Suprapubic skin (tissue), 4 donors: ENCODE results near the gene CFAP206. TPM values are rescaled to one million over a fixed set of nuclear protein-coding genes. Genes with fewer than 3 reads are reported as not detected.

Source experiments
- DNase-seq, 2 donors: peaks; one replicate each; pipeline ENCODE4 v3.0.0-alpha.2; 2019; ENCODE audit warnings: low spot score in 2 of 2
- H3K27ac ChIP-seq: fragments of 200-600 bp; sonication (generic); one replicate; pipeline ENCODE4 v1.5.1; 2019
- H3K27me3 ChIP-seq: fragments of 200-600 bp; sonication (generic); one replicate; pipeline ENCODE4 v1.5.1; 2019
- H3K36me3 ChIP-seq: fragments of 200-600 bp; sonication (generic); one replicate; pipeline ENCODE4 v1.5.1; 2019
- H3K4me1 ChIP-seq: fragments of 200-600 bp; sonication (generic); one replicate; pipeline ENCODE4 v1.5.1; 2019
- H3K4me3 ChIP-seq: fragments of 200-600 bp; sonication (generic); one replicate; pipeline ENCODE4 v1.5.1; 2019; ENCODE audit warnings: mild to moderate bottlenecking
- H3K9me3 ChIP-seq: fragments of 200-600 bp; sonication (generic); one replicate; pipeline ENCODE4 v1.5.1; 2019
- CTCF ChIP-seq, 2 donors: fragments of 200-600 bp in 1 of 2; fragments of 450-650 bp in 1 of 2; sonication (generic) in 1 of 2; IDR thresholded peaks; one replicate each; pipeline ENCODE4 v1.5.1; 2016 to 2019; ENCODE audit warnings: antibody characterized with exemption in 2 of 2, mild to moderate bottlenecking in 1 of 2, moderate library complexity in 1 of 2
- EP300 ChIP-seq: sonication (generic); formaldehyde crosslinking; IDR thresholded peaks from one replicate; pipeline ENCODE4 v1.6.1; 2017; ENCODE audit warnings: antibody characterized with exemption
- POLR2A ChIP-seq, 2 donors: fragments of 450-650 bp; IDR thresholded peaks; one replicate each; pipeline ENCODE4 v1.6.1; 2017; ENCODE audit warnings: antibody characterized with exemption in 2 of 2, mild to moderate bottlenecking in 2 of 2, moderate library complexity in 2 of 2
- POLR2AphosphoS5 ChIP-seq, 3 donors: sonication (generic); formaldehyde crosslinking; IDR thresholded peaks; one replicate each; pipeline ENCODE4 v1.6.1; 2017; ENCODE audit warnings: antibody characterized with exemption in 3 of 3
- WGBS: methylation state at CpG from one replicate; pipeline ENCODE4 v1.1.5; 2018; 5-methylcytosine and 5-hydroxymethylcytosine counted together
- total RNA-seq, 4 donors: library from RNA; depleted of rRNA; stranded (reverse); fragments of >200 nt; gene quantifications; one replicate each; pipeline ENCODE4 v1.1.0, GENCODE V29; 2016

The CFAP206 gene
- total RNA-seq, 4 donors from 2014 or later: 0.21 to 0.85 TPM; not detected in 2

- DNase-seq: no peak
Observed at GRCh38 chr6:87436435-87436834, 28.7 kb downstream of the CFAP206 start.

GRCh38 chr6:87441711-87442110 is 33.9 kb downstream of the CFAP206 start:
- no peak for TF ChIP-seq POLR2A (IDR thresholded peaks at IDR 0.05)
- no peak for TF ChIP-seq EP300
- no peak for TF ChIP-seq CTCF (IDR thresholded peaks at IDR 0.05)
- TF ChIP-seq POLR2AphosphoS5 (IDR thresholded peaks at IDR 0.05): no peak
- WGBS: 86% methylated on average over 5 of the region's 5 CpGs
- H3K4me3 ChIP-seq: no peak overlapping the region
- no peak overlapping the region for H3K27ac ChIP-seq
- no peak for DNase-seq
- H3K9me3 ChIP-seq: no peaks in the 10 kb centered on the region
- no peaks in the 10 kb centered on the region for H3K27me3 ChIP-seq
- no peaks in the 10 kb centered on the region for H3K36me3 ChIP-seq
- H3K4me1 ChIP-seq: no peaks in the 10 kb centered on the region

More at GRCh38 chr6:87436435-87436834, 28.7 kb downstream of the CFAP206 start:
- H3K9me3 ChIP-seq: no peaks in the 10 kb centered on the region
- H3K27me3 ChIP-seq: no peaks in the 10 kb centered on the region
- H3K4me3 ChIP-seq: no peak overlapping the region
- no peaks in the 10 kb centered on the region for H3K36me3 ChIP-seq
- H3K27ac ChIP-seq: no peak overlapping the region
- 11% methylated on average over 4 of the region's 4 CpGs for WGBS
- no peaks in the 10 kb centered on the region for H3K4me1 ChIP-seq
- no peak for TF ChIP-seq POLR2A (IDR thresholded peaks at IDR 0.05)
- TF ChIP-seq POLR2AphosphoS5 (IDR thresholded peaks at IDR 0.05): no peak

GRCh38 chr6:87444362-87444761 is 36.6 kb downstream of the CFAP206 start:
- DNase-seq: no peak
- H3K4me3 ChIP-seq: no peak overlapping the region
- WGBS: 96% methylated on average over 2 of the region's 2 CpGs
- H3K36me3 ChIP-seq: no peaks in the 10 kb centered on the region
- no peaks in the 10 kb centered on the region for H3K27me3 ChIP-seq
- H3K27ac ChIP-seq: no peak overlapping the region
- no peaks in the 10 kb centered on the region for H3K4me1 ChIP-seq
- no peak for TF ChIP-seq EP300
- no peaks in the 10 kb centered on the region for H3K9me3 ChIP-seq

GRCh38 chr6:87465051-87465450 is 57.3 kb downstream of the CFAP206 start:
- no peak for DNase-seq
- Histone ChIP-seq H3K9me3 (no peaks in the 10 kb centered on the region), H3K4me3 (no peak overlapping the region), H3K27ac (no peak overlapping the region), H3K36me3 (no peaks in the 10 kb centered on the region), H3K4me1 (no peaks in the 10 kb centered on the region), H3K27me3 (no peaks in the 10 kb centered on the region)
- no peak for TF ChIP-seq CTCF (IDR thresholded peaks at IDR 0.05)
- no peak for TF ChIP-seq POLR2AphosphoS5 (IDR thresholded peaks at IDR 0.05)
- no peak for TF ChIP-seq EP300
- TF ChIP-seq POLR2A (IDR thresholded peaks at IDR 0.05): no peak
- 83% methylated on average over 2 of the region's 2 CpGs for WGBS

- Histone ChIP-seq H3K4me3 (peak within 1 kb of the TSS; percentile 60), H3K4me1 (peaks cover 9% of the 10 kb centered on the region), H3K27me3 (no peaks in the 10 kb centered on the region), H3K27ac (peak within 1 kb of the TSS; percentile 92), H3K36me3 (no peaks in the 10 kb centered on the region), H3K9me3 (no peaks in the 10 kb centered on the region)
- peak; percentile 91 to 93 for DNase-seq
- under 1% methylated on average over 21 of the region's 70 CpGs for WGBS
- TF ChIP-seq POLR2AphosphoS5 (IDR thresholded peaks at IDR 0.05): peak in 1 of 3 donors; percentile 30
- no peak for TF ChIP-seq EP300
- TF ChIP-seq POLR2A (IDR thresholded peaks at IDR 0.05): no peak
- TF ChIP-seq CTCF (IDR thresholded peaks at IDR 0.05): peak in 1 of 2 donors; percentile 23
Observed at GRCh38 chr6:87472525-87473418, 65.0 kb downstream of the CFAP206 start, which contains the start of gene SLC35A1. Gene SLC35A1, plus strand, starts transcription at chr6:87472974. Its CDS starts 30 bp downstream, at chr6:87473004.

- 1% methylated on average over 13 of the region's 15 CpGs for WGBS
- Histone ChIP-seq H3K4me1 (peaks cover 9% of the 10 kb centered on the region), H3K27me3 (no peaks in the 10 kb centered on the region), H3K4me3 (peak overlapping the region; percentile 60), H3K9me3 (no peaks in the 10 kb centered on the region), H3K27ac (peak overlapping the region; percentile 92), H3K36me3 (no peaks in the 10 kb centered on the region)
- TF ChIP-seq POLR2AphosphoS5 (IDR thresholded peaks at IDR 0.05) (no peak), CTCF (IDR thresholded peaks at IDR 0.05) (no peak), EP300 (no peak), POLR2A (IDR thresholded peaks at IDR 0.05) (no peak)
- DNase-seq: no peak
Observed at GRCh38 chr6:87473419-87473903, 65.7 kb downstream of the CFAP206 start.
